K562 treated with DMSO at 1 percent for 48 hours (cell line): Measurements from ENCODE around the gene USF1. TPM values are rescaled to one million over a fixed set of nuclear protein-coding genes. Genes with fewer than 3 reads are reported as not detected.

Experiments used
- total RNA-seq: library from RNA; unstranded; fragments of 300-600 nt; gene quantifications from 2 replicates; pipeline ENCODE4 v1.2.3, GENCODE V29; 2022; ENCODE audit warnings: low replicate concordance; ENCODE audit errors: extremely low read depth

The USF1 gene
- total RNA-seq = not detected in 2 replicates

DNA sequence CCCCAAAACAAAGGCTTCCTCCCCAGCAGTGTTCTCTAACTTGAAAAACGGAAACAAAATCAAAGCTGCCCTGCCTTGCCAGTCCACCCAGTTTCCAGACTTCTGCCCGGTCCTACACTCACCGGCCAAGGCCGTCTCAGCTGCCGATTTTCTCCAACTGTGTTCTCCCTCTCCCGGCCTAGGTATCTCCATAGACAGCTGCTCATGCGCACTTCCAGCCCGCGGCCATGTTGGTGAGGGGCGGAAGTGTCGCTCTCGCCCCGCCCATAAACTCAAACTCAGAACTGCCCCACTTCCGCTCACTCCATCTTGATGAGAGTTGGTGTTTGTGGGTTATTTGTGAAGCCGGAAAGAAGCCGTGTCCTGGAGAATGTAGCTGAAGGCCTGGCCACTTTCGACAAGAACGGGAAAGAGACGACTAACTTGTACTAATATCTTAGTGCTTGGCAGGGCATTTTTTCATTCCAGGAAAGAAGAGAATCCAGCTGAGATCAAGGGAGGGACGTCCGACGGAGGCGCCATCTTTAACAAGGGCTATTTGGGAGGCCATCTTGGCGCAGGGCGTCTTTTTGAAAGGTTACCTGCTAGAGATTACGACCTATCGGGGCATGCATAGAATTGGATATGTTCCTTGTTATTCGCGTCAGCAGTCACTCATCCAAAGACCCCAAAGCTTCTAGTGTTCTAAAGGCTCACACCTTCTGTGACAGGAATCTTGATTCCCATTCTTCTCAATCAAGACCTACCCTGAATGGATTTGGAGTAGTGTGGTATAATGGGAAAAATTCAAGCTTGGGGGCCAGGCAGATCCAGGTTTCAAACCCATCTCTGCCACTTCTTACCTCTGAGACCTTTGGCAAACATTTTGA lies at the start of gene USF1:
TSS of gene USF1 (minus strand) at position 242 of the 869 bp plus-strand sequence. CDS start 2,702 bp downstream, outside the sequence.

GRCh38 chr1:161089251-161089924 lies 43.6 kb upstream of the USF1 start, which contains the start of gene NECTIN4:
Gene NECTIN4, minus strand, starts transcription at chr1:161089558. Its CDS starts 262 bp downstream, at chr1:161089296.

DNA sequence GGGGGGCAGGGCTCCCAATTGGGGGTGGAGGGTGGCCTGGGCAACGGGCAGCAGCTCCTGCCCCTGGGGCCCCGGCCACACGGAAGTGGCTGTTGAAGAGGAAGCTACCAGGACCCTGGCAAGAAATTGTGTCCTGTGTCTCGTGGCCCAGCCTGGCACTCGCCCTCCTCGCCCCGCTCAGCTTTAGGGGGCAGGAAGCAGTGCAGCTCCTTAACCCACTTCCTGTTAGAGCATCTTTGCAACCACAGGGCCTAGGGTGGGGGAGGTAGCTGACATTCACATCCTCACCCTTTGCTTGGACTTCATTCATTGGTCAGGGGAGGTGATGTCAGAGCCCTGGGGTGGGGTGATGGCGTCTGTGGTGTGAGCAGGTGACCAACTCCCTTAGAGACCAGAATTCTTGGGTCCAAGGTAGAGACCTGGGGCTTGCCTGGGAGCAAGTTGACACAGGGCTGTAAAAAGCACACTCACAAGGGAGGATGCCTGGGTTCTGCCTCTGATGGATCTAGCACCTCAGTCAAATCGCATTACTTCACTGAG lies 24.0 kb upstream of the USF1 start, which contains the start of gene ARHGAP30:
TSS of gene ARHGAP30 (minus strand) at position 161 of the 540 bp plus-strand sequence. CDS start 267 bp downstream, outside the sequence.

GRCh38 chr1:161038523-161039153 lies 7.1 kb downstream of the USF1 start, which contains the start of gene TSTD1:
Gene TSTD1, minus strand, starts transcription at chr1:161038964. Its CDS starts 75 bp downstream, at chr1:161038889.

GRCh38 chr1:161020509-161021164 lies 25.1 kb downstream of the USF1 start, which contains the start of gene F11R:
Gene F11R, minus strand, starts transcription at chr1:161021152. Its CDS starts 79 bp downstream, at chr1:161021073.

Other genes starting within 250 kb of the USF1 start
- not detected in 2 replicates for gene LY9, start 249.8 kb downstream of the USF1 start, total RNA-seq
- not detected in 2 replicates for gene CD244, start 183.1 kb downstream of the USF1 start, total RNA-seq
- not detected in 2 replicates for gene ITLN1, start 160.8 kb downstream of the USF1 start, total RNA-seq
- not detected in 2 replicates for gene ITLN2, start 91.2 kb downstream of the USF1 start, total RNA-seq
- not detected in 2 replicates for gene F11R, start 24.8 kb downstream of the USF1 start, total RNA-seq
- gene TSTD1, start 7.0 kb downstream of the USF1 start, total RNA-seq = not detected in 2 replicates
- not detected in 2 replicates for gene ARHGAP30, start 23.9 kb upstream of the USF1 start, total RNA-seq
- gene NECTIN4, start 43.6 kb upstream of the USF1 start, total RNA-seq = not detected in 2 replicates
- not detected in 2 replicates for gene KLHDC9, start 52.4 kb upstream of the USF1 start, total RNA-seq
- not detected in 2 replicates for gene PFDN2, start 72.1 kb upstream of the USF1 start, total RNA-seq
- not detected in 2 replicates for gene NIT1, start 72.1 kb upstream of the USF1 start, total RNA-seq
- gene DEDD, start 86.7 kb upstream of the USF1 start, total RNA-seq = not detected in 2 replicates
- 444 TPM in 1 of 2 replicates, not detected in the other for gene UFC1, start 108.0 kb upstream of the USF1 start, total RNA-seq
- not detected in 2 replicates for gene USP21, start 113.5 kb upstream of the USF1 start, total RNA-seq
- not detected in 2 replicates for gene PPOX, start 120.4 kb upstream of the USF1 start, total RNA-seq
- not detected in 2 replicates for gene B4GALT3, start 131.5 kb upstream of the USF1 start, total RNA-seq
- gene ADAMTS4, start 153.1 kb upstream of the USF1 start, total RNA-seq = not detected in 2 replicates
- not detected in 2 replicates for gene NDUFS2, start 156.4 kb upstream of the USF1 start, total RNA-seq
- not detected in 2 replicates for gene FCER1G, start 169.3 kb upstream of the USF1 start, total RNA-seq
- gene APOA2, start 177.7 kb upstream of the USF1 start, total RNA-seq = not detected in 2 replicates
- not detected in 2 replicates for gene TOMM40L, start 180.1 kb upstream of the USF1 start, total RNA-seq
- not detected in 2 replicates for gene NR1I3, start 192.2 kb upstream of the USF1 start, total RNA-seq
- not detected in 2 replicates for gene PCP4L1, start 212.8 kb upstream of the USF1 start, total RNA-seq